ENCODE data around the gene MARK3.

Gene MARK3

GRCh38 chr14:103528587-103529382, 143.6 kb downstream of the MARK3 start, which contains the start of gene TRMT61A:
Gene TRMT61A (plus strand): TSS chr14:103529196. CDS start chr14:103529979, 783 bp downstream.
- TF ChIP-seq CTCF (IDR thresholded peaks at IDR 0.05; ENCODE audit: extremely low read depth, missing control alignments) = no peak
- DNase-seq (ENCODE audit: low spot score) = peak; percentile 98

- no peak for TF ChIP-seq CTCF (IDR thresholded peaks at IDR 0.05; ENCODE audit: extremely low read depth, missing control alignments)
- DNase-seq (ENCODE audit: low spot score) = no peak
These were observed 144.5 kb downstream of the MARK3 start for GRCh38 chr14:103529383-103530365.

- DNase-seq (ENCODE audit: low spot score) = no peak
- TF ChIP-seq CTCF (IDR thresholded peaks at IDR 0.05; ENCODE audit: extremely low read depth, missing control alignments) = no peak
These were observed 145.2 kb downstream of the MARK3 start for GRCh38 chr14:103530390-103530789.

- no peak for TF ChIP-seq CTCF (IDR thresholded peaks at IDR 0.05; ENCODE audit: extremely low read depth, missing control alignments)
- no peak for DNase-seq (ENCODE audit: low spot score)
These were observed 145.6 kb downstream of the MARK3 start for GRCh38 chr14:103530831-103531230.

- DNase-seq (ENCODE audit: low spot score) = no peak
- TF ChIP-seq CTCF (IDR thresholded peaks at IDR 0.05; ENCODE audit: extremely low read depth, missing control alignments) = no peak
These were observed 146.4 kb downstream of the MARK3 start for GRCh38 chr14:103531421-103532215.

- no peak for TF ChIP-seq CTCF (IDR thresholded peaks at IDR 0.05; ENCODE audit: extremely low read depth, missing control alignments)
- no peak for DNase-seq (ENCODE audit: low spot score)
These were observed 147.3 kb downstream of the MARK3 start for GRCh38 chr14:103532216-103533136.

Measured in GM20000 (cell line).